ENCODE results near the gene PLA2G12A.

The PLA2G12A gene

DNA sequence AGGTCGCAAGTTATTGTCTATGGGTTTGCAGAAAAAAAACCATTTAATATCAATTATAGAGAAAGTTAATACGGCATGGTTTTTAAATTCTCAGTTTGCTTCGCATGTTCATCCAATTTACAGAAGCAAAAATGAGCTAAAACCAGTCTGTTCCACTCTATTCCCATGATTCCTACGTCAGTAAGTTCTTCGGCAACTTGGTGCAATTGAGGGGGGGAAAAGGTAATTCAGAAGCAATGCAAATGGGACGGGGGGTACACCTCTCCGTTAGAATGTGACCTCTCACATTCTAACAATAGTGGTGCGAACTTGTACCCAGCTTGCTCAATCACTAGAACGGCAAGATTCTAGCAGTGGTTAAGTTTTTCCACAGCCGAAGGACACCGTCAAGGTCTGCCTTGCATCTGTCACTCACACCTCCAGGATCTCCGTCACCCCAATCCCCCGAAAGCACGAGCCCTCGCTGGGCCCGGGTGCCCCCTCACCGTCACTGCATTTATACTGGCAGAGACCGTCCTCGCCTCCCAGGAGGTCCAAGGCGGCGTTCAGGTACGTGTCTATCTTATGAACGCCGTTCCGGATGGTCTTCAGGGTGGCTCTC, 653 bp downstream of the PLA2G12A start:
- DNase-seq, result peak in 6 of 51 donors; percentile 1 to 63 (median 30)

DNA sequence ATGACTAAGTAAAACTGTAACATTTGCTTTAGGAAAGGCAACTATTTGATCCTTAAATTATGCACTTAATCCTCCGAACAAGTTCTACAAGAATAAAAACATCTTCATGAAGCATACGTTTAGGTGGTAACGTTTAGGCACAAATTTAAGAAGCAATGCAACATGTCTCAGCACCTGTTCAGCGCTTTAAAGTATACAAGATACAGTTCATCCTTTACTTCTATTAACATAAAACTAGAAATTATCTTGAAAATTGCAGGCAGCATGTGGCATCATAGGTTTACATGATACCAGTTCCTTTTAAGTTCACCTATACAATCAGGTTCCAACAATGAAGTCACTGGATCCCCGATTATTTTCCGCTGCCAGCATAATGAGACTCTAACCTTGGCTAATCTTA, 1.5 kb downstream of the PLA2G12A start:
- DNase-seq, result no peak

DNA sequence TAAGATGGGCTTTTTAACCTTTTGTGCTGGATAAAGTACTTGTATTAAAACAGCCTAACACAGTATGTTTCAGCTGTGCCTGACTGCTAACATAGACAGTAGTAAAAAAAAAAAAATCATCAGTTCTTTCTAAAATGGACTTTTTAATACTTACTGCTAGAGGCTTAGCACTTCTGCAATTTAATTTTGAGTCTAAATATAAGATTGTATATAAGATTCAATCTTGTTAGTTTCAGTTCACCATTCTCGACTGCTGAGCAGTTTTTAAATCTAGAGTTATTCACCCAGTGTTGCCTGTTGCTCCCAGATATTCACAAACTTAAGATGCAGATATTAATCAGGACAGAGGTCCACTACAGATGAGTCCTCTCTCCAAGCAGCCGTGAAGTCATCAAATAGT, 6.8 kb downstream of the PLA2G12A start:
- DNase-seq, result no peak

DNA sequence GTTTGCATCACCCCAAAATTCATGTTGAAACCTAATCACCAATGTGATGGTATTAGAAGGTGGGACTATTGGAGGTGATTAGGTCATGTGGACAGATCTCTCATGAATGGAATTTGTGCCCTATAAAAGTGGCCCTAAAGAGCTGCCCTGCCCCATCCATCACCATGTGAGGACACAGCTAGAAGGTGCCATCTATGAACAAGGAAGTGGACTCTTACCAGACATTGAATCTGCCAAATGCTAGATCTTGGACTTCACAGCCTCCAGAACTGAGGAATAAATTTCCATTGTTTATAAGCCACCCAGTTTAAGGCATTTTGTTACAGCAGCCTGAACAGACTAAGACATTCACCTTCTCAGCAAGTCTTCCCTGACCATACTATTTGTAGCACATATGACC, 7.5 kb downstream of the PLA2G12A start:
- DNase-seq, result no peak

DNA sequence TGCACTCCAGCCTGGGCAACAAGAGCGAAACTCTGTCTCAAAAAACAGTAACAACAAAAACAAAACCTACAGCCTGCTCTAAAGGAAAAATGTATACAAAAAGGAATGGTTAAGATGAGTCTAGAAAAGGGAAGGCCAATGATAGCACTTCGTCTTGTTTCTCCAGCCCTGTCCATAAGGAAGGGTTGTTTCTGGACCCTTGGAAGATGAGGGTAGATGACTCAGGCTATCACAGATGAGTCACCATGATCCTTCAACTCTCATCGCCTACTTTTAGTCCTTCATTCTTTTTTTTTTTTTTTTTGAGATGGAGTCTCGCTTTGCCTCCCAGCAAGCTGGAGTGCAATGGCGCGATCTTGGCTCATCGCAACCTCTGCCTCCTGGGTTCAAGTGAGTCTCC, 8.8 kb downstream of the PLA2G12A start:
- DNase-seq, result no peak

DNA sequence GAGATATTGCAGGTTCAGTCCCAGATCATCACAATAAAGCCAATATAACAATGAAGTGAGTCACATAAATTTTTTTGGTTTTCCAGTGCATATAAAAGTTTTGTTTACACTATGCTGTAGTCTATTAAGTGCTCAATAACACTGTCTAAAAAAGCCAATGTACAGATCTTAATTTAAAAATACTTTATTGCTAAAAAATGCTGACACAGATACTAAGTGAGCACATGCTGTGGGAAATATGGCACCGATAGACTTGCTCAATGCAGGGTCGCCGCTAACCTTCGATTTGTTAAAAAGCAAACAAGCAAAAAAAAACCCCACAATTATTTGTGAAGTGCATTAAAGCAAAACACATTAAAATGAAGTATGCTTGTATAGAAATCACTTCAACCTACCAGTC, 10.3 kb downstream of the PLA2G12A start:
- no peak for DNase-seq

DNA sequence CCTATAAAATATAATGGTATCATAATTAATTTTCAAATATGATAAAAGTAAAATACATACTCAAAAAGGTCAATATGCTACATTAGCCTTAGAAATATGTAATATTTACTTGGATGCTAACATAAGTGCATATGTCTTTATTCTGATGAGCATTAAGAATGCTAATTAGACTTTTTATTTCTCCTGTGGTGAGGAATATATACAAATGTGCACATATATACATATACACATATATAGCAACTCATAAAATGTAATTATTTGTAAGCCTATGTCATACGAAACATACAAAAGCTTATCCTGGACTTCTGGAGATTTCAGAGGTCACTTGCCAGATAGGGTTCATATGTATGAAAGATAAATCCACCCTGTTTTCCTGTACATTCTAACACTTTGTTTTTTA, 11.1 kb downstream of the PLA2G12A start:
- DNase-seq, result no peak

DNA sequence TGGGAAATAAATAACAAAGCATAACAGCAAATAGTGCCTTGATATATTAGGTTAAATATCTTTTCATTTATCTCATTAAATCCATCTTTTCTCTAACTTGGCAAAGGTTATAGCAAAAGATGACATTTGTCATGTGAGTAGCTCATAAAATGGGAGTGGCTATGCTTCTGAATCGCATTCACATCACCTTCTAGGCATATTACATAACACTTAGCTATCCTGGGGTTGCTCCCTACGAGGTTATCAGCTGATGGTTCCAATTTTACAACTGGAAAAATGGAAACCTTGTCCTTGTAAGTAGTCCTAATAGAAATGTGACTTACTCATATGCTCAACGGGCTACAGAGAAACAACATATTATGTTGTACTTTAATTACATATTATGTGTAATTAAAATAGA, 16.4 kb downstream of the PLA2G12A start:
- no peak for DNase-seq

DNA sequence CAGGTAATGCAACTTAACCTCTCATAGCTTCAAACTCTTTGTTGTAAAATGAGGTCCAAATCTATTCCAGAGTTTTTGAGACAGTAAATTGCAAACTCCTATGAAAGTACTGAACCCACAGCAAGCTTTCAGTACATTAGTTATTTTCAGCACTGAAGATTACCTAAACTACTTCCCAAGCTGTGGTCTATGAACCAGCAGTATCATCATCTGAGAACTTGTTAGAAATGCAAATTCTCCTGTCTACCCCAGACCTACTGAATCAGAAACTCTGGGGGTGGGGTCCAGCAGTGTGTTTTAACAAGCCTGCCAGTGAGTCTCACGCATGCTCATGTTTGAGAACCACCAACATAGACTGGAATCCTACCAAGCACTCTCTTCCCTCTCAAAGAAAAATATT, 20.9 kb downstream of the PLA2G12A start:
- no peak for DNase-seq

DNA sequence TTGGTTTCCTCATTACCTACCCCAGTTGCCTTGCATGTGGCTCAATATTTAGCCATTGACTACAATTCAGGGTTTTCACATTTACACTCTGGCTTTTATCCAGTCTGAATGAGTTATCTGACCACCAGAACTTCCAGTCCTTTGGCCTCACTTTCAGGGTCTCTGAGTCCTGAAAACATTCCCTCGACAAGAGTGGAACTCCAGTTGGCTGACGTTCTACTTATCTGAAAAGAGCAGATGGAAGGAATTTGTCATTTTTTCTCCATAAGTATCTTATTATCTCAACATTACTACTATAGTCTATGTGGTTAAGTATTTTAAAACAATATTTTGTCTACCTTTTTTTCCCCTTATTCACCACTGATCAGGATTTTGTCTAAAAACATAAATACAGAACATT, 21.4 kb downstream of the PLA2G12A start:
- DNase-seq, result no peak

DNA sequence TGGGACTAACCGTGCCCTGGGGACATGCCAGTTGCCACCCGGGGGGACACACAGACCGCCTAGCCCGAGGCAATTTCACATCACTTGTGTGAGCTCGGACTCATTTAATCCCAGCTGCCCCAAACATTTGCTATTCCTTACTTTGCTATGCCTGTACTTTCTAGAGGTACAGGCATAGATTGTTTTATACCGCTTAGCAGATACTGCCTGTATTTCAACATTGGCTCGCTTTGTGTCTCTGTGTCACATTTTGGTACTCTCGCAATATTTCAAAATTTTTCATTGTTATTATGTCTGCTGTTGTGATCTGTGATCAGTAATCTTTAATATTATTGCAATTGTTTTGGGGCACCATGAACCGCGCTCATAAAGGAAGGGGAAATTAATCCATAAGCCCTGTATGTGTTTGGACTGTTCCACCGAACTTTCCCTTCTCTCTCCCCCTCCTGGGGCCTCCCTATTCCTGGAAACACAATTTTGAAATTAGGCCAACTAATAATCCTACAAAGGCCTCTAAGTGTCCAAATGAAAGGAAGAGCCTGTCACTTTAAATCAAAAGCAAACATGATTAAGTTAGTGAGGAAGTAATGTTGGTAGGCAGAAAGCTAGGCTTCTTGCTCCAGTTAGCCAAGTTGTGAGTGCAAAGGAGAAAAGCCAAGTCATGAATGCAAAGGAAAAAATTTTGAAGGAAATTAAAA, 26.1 kb downstream of the PLA2G12A start:
- peak in 1 of 51 donors; percentile 29 for DNase-seq

DNA sequence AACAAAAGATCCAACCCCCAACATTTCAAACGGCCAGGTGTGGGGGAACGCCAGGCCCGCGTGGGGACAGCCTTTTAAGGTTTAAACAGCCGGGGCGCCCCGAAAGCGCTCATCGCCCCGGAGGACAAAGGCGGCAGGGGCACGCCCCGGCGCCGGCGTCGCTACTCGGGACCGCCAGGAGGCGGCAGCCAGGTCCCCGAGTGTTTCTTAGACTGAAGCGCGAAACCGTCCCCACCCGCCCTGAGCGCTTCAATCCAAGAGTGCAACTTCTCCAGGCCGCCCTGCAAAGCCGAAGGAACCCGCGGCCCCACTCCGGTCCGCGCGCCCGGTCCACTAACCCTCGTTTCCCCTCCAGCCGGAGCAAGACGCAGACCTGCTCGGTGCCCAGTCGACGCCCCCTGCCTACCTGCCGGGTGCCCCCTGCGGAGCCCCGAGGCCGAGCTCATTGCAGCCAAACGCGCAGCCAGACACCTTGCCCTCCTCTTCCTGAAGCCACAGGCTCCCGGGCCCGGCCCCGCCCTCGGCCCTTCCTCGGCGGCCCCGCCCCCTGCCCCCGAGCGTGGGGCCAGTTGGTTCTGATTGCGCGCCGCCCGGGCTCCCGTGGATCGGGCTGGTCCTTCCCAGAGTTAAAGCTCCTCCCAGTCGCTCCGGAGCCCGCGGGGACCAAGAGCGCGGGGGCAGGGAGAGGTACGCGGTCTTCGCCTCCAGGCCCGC, 26.8 kb downstream of the PLA2G12A start, which contains the start of gene CASP6:
CASP6 (minus strand) TSS at position 496 of the 714 bp plus-strand sequence; CDS start at position 446, 50 bp downstream.
- DNase-seq, result peak; percentile 7 to 85 (median 64)

DNA sequence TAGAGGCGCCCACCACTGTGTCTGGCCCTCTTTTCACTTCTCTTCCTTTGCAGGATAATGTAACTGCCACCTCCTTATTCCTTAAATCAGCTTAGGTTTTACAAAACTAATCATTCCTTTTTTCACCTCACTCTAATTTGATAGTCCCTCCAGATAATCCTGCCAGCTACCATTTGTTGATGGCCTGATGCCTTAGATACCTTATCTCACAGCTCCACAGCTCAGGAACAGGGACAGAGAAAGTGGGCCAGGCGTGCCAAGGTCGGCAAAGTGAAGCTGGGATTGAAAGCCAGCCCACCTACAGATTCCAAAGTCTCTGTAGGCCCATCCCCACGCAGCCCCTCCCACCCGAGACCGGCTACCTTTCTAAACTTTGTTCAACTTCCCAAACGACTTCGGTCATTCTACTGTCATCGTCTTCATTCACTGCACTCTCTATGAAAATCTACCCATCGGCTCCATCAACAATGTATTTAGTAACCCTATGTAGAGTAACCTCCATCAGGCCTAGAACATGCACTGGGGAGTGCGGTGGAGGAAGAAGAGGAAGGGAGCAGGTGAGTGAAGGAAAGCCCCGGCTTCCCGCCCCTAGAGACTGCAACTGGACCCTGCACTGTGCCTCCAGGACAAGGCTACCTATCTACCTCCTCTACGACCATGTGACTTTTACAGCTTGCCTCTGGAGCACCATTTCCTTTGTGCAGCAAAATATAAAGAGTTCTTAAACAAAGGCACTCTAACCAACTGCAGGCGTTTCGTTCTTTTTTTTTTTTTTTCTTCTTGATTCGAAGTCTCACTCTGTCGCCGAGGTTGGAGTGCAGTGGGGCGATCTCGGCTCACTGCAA, 28.1 kb downstream of the PLA2G12A start:
- no peak for DNase-seq

DNA sequence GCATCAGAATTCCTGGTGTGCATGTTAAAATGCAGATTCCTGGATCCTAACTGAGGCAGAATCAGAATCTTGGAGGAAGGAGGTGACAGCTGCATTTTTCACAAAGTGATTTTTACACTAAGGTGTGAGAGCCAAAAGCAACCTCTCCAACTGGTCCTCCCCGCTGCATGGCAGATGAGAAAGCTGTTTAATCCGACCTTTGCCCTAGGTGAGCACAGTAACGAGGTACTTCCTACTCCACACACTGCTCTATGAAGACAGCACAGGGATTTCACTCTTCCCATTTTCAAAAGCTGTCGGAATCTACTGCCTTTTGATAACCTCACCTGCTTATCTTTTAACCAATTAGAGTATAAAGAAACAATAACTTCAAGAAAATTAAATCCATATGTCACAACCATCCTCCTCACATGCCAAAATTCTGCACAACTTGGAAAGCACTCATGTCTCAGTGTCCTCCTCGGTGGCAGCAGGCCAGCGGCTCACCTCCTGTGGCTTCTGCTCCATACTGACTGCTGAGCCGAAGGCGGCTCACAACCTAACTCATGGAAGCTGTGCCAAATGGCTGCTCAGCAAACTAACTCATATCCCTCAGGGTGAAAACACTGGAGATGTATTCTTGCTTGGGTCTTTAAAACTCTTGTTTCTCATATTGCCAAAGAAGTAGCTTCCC, 30.2 kb downstream of the PLA2G12A start:
- DNase-seq, result no peak

DNA sequence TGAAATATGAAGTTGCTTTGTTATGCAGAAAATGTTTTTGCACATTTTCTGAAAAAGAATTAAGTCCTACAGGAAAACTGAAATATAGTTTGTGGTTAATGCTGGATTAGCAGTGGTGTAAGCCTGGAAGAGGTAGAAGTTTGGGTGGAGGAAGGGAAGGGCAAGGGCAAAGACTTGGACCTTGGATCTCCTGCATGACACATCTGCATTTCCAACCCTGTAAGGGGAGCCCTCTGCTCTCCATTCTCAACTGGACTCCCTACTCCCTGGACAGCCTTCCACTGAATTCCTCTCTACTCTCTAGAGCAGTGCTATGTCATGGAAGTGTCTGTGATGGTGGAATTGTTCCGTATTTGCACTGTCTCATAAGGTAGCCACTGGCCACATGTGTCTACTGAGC, 31.2 kb downstream of the PLA2G12A start:
- DNase-seq, result no peak

DNA sequence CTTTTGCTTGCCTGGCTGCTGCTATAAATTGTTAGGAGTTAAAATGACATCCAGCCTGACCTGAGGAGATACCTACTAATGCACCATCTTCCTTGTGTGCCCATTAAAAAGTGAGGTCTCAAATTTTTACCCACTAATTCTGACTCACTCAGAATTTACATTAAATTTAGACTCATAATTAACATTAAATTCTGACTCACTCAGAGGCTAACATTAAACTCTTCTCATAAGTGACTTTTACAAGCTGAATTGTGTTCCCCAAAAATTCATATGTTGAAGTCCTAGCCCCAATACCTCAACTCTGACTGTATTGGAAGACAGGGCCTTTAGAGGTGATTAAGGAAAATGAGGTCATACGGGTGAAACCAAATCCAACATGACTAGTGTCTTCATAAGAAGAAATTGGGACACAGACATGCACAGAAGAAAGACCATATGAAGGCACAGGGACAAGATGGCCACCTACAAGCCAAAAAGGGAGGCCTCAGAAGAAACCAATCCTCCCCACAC, 38.4 kb downstream of the PLA2G12A start:
- DNase-seq, result no peak

DNA sequence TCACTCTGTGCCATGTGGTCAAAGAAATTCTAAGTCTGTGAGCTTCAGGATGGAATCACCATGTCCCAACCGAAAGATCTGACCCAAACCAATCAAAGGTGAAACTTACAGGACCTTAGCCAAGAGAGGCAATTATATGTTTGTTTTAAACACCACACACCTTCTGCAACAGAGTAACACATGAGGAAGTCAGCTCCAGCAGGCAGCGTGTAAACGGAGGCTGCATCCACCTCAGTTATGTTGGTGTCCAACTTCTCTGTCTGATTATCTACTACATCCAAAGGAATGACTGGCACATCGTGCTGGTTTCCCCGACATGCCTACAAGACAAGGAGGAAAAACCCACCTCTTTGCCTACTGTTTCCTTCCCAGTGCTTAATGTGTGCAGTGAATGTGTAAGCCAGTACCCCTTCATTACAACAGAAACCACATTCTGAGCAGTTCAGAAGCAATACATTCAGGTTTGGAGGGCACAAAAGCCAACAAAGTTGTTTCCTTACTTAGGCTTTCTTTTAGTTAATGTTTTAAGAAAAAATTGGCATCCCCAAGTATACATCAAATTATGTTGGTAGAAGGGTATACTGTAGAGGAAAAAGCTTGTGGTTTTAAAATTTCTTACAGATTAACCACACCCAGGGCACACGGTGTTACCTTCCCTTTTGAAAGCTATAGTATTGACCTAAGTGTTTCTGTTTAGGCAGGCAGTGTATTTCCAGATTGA, 39.0 kb downstream of the PLA2G12A start:
- DNase-seq, result no peak

DNA sequence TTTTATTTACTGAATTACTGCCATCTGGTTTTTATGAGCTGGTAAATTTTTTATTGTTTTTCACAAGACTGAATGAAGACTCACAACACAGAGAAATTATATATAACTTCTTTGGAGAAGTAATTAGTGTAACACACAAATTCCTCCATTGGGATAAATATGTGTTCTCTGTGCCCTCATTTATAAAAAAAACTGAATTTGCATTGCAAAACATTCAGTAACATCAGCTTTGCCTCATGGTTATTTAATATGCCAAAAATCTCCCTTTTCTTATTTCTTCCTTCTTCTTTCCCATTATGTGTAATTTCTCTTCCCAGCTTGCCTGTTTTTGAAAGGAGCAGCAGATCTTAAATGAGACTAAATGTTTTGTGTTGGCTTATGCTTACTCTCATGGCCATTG, 45.1 kb downstream of the PLA2G12A start:
- DNase-seq, result no peak

DNA sequence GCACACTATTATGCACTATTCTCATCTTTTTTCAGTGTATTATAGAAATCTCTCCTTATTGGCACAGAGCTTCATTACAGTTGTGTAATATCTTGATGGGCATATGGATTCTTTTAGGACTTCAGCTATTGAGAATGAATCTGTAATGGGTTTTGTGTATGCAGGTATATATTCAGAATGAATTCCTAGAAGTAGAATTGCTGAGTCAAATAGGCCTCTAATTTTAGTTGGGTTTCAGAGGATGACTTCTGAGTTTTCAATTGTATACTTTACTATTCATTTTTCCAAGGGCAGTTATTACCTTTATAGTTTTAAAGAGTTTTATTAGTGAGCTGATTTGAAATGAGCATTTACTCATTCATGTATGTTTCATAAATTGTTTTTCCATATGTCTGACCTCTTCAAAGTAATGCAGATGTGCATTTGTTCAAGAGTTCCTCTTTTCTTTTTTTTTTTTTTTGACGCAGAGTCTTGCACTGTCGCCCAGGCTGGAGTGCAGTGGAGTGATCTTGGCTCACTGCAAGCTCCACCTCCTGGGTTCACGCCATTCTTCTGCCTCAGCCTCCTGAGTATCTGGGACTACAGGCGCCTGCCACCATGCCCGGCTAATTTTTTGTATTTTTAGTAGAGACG, 46.1 kb downstream of the PLA2G12A start:
- DNase-seq, result no peak

DNA sequence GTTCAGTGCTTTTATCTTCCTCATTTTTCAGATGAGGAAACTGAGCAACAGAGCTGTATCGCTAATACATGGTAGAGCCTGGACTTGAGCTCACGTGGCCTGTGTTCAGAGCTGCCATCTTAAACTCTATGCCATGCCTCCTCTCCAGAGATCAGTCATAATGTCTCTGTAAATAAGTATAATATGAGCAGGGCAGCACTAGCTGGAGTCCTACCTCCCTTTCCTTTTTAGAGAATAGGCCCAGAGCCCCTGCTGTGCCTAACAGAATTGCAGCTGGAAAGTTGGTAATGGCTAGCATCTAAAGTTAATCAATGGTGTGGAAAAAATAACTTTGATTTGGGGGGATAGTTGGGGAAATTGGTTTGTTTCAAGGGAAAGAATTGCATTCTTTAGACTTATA, 47.0 kb downstream of the PLA2G12A start:
- no peak for DNase-seq

All from hypothalamus (tissue), 51 donors.